Astrocyte of the cerebellum (primary cell): ENCODE results near the gene GLYATL1.
A peak's percentile ranks its signal among the peaks of the same experiment; 100 is the strongest.

Source experiments
- DNase-seq: peaks from one replicate; pipeline ENCODE4 v3.0.0-alpha.2; 2011; ENCODE audit warnings: low read depth
- H3K4me3 ChIP-seq: 2 replicates; pipeline ENCODE4 v1.5.1; 2011; ENCODE audit warnings: mild to moderate bottlenecking, low read depth, low read length, moderate library complexity
- CTCF ChIP-seq: IDR thresholded peaks from 2 replicates; pipeline ENCODE4 v1.5.1; 2012; ENCODE audit warnings: low read length, low read depth, moderate library complexity, mild to moderate bottlenecking; ENCODE audit errors: missing control alignments
- in situ Hi-C: cut with HindIII; loops from 2 replicates; pipeline ENCODE4 v1.10.0; 2017; ENCODE audit warnings: low sequenced_read_pairs

The GLYATL1 gene

DNA sequence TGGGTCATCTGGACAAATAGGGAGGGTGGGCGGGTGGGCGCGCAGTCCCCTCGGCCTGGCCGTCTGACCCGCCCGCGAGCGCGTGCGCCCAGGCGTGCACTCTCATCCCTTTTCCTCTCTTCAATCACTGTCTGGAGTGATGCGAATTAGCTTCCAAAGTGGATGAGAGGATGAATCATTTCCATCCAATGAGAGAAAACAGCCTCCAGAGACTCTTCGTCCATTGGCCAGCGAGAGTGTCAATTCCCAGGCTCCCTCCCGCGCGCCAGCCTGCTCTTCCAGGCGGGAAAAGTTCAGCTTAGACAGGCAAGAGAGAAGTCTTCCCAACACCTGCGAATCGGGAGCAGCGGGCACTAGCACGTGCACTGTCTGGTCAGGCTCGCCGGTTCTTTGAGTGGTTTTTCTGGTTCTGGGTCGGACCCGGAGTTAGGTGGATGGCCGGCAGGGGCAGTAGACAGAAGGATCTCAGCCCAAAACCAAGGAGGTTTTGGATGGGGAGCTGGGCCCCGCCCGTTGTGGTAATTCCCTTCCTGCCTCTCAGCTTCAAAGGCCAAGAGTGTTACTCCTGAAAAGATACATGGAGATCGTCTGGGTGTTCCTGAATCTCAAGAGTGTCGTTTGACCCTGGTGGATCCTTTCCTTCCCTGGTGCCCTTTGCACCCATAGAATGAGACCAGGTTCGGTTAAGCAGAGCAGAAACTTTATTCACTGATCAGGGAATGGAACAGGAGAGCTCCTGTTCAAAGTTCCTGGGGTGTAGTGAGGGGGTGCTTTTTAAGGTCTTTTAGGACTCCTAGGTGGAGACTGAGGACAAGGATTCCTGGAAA, 33.4 kb upstream of the GLYATL1 start:
- peak overlapping the region; percentile 69 for H3K4me3 ChIP-seq
- peak; percentile 83 for DNase-seq
- in situ Hi-C loops: no loop called here

DNA sequence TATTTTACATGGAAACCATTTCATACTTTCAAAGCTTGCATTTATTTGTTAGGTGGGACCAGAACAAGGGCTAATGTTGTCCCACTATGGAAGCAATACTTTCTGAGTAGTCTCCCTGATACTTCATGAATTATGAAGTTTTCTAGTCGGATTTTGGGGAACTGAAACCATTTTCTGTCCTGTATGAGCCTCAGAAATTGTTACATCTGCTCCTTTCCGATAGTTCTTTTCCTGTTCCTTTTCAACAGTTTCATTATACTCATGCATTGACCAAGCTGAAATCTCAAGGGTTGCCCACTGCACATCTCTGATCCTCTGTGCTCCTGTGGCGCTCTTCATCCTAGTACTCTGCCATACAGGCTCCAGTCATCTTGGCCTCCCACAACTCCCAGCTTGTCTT, 31.5 kb upstream of the GLYATL1 start:
- no peak for DNase-seq
- in situ Hi-C loops: no loop called here
- no peak overlapping the region for H3K4me3 ChIP-seq
- TF ChIP-seq CTCF: no peak

More for the DNA sequence above, 33.4 kb upstream of the GLYATL1 start:
- peak; percentile 66 for TF ChIP-seq CTCF

- DNase-seq: no peak
- H3K4me3 ChIP-seq: no peak overlapping the region
- in situ Hi-C loops: no loop called here
- TF ChIP-seq CTCF: no peak
Measured at GRCh38 chr11:58912124-58912523, 27.2 kb upstream of the GLYATL1 start.

GRCh38 chr11:58913685-58914084, 25.6 kb upstream of the GLYATL1 start:
- no peak for TF ChIP-seq CTCF
- H3K4me3 ChIP-seq: no peak overlapping the region
- no peak for DNase-seq
- in situ Hi-C loops: no loop called here

GRCh38 chr11:58914821-58915543, 24.3 kb upstream of the GLYATL1 start:
- H3K4me3 ChIP-seq: no peak overlapping the region
- DNase-seq: peak; percentile 80
- TF ChIP-seq CTCF: no peak
- in situ Hi-C loops: no loop called here

DNA sequence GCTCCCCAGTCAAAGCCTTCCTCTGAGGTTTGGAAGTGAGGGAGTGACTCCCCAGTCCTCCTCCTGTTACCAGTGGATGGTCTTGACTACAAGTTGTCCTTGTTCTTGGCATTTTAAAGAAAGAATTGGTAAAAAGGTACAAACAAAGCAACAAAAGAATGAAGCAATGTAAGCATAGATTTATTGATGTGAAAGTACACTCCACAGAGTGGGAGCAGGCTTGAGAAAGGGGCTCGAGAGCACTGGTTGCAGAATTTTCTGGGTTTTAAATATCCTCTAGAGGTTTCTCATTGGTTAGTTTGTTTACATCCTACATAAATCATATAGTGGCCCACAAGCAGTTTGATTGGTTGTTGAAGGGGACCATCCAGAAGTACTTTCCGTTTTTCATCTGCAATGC, 22.7 kb upstream of the GLYATL1 start:
- no peak overlapping the region for H3K4me3 ChIP-seq
- TF ChIP-seq CTCF: no peak
- in situ Hi-C loops: no loop called here
- DNase-seq: no peak
